ENCODE data around the gene BAIAP2L2. TPM values are rescaled to one million over a fixed set of nuclear protein-coding genes. Genes with fewer than 3 reads are reported as not detected.

Gene BAIAP2L2
- total RNA-seq, 1 donor from 2014 or later, result 0.77 TPM

DNA sequence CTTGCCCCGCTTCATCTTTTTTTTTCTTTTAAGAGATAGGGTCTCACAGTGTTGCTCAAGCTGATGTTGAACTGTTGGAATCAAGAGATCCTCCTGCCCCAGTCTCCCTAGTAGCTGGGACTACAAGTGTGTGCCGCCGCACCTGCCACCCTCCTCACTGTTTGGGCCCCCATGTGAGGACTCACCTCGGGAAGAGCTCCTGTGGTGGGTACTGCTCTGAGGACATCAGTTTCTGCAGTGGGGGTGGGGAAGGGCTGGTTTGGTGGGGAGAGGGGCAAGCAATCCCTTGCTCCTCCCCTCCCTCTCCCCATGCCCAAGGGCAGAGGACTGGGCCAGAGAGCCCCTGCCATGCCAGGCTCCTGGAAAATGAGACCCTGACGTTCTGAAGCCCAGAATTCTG, 25.0 kb downstream of the BAIAP2L2 start:
- Mint-ChIP-seq H3K4me3 (ENCODE audit: unreplicated experiment) (no peak overlapping the region), H3K27me3 (ENCODE audit: unreplicated experiment) (peaks cover 6% of the 10 kb centered on the region), H3K27ac (ENCODE audit: unreplicated experiment) (no peak overlapping the region), H3K4me1 (ENCODE audit: unreplicated experiment) (peaks cover 3% of the 10 kb centered on the region), H3K9me3 (ENCODE audit: unreplicated experiment) (no peaks in the 10 kb centered on the region), H3K36me3 (ENCODE audit: low read depth, unreplicated experiment) (no peaks in the 10 kb centered on the region)
- TF ChIP-seq, protein P1, sequence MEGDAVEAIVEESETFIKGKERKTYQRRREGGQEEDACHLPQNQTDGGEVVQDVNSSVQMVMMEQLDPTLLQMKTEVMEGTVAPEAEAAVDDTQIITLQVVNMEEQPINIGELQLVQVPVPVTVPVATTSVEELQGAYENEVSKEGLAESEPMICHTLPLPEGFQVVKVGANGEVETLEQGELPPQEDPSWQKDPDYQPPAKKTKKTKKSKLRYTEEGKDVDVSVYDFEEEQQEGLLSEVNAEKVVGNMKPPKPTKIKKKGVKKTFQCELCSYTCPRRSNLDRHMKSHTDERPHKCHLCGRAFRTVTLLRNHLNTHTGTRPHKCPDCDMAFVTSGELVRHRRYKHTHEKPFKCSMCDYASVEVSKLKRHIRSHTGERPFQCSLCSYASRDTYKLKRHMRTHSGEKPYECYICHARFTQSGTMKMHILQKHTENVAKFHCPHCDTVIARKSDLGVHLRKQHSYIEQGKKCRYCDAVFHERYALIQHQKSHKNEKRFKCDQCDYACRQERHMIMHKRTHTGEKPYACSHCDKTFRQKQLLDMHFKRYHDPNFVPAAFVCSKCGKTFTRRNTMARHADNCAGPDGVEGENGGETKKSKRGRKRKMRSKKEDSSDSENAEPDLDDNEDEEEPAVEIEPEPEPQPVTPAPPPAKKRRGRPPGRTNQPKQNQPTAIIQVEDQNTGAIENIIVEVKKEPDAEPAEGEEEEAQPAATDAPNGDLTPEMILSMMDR (IDR thresholded peaks at IDR 0.05; ENCODE audit: unreplicated experiment), result no peak
- no peak for DNase-seq (ENCODE audit: low spot score)

GRCh38 chr22:38085056-38085455, 25.4 kb downstream of the BAIAP2L2 start:
- Mint-ChIP-seq H3K27me3 (ENCODE audit: unreplicated experiment) (peaks cover 8% of the 10 kb centered on the region), H3K9me3 (ENCODE audit: unreplicated experiment) (no peaks in the 10 kb centered on the region), H3K27ac (ENCODE audit: unreplicated experiment) (no peak overlapping the region), H3K4me1 (ENCODE audit: unreplicated experiment) (peaks cover 3% of the 10 kb centered on the region), H3K4me3 (ENCODE audit: unreplicated experiment) (no peak overlapping the region), H3K36me3 (ENCODE audit: low read depth, unreplicated experiment) (no peaks in the 10 kb centered on the region)
- TF ChIP-seq, protein P1 (IDR thresholded peaks at IDR 0.05; ENCODE audit: unreplicated experiment), result no peak
- no peak for DNase-seq (ENCODE audit: low spot score)

- peaks cover 16% of the 10 kb centered on the region for H3K27me3 Mint-ChIP-seq (ENCODE audit: unreplicated experiment)
- peaks cover 3% of the 10 kb centered on the region for H3K4me1 Mint-ChIP-seq (ENCODE audit: unreplicated experiment)
- H3K27ac Mint-ChIP-seq (ENCODE audit: unreplicated experiment), result no peak within 1 kb of the TSS
- TF ChIP-seq, protein P1 (IDR thresholded peaks at IDR 0.05; ENCODE audit: unreplicated experiment), result no peak
- peaks cover 4% of the 10 kb centered on the region for H3K36me3 Mint-ChIP-seq (ENCODE audit: low read depth, unreplicated experiment)
- no peak for DNase-seq (ENCODE audit: low spot score)
- no peaks in the 10 kb centered on the region for H3K9me3 Mint-ChIP-seq (ENCODE audit: unreplicated experiment)
- H3K4me3 Mint-ChIP-seq (ENCODE audit: unreplicated experiment), result no peak within 1 kb of the TSS
Measured at GRCh38 chr22:38083931-38084631, 26.4 kb downstream of the BAIAP2L2 start, which contains the start of gene SLC16A8. SLC16A8 (minus strand) TSS chr22:38084184; CDS start chr22:38082873, 1,311 bp downstream.

DNA sequence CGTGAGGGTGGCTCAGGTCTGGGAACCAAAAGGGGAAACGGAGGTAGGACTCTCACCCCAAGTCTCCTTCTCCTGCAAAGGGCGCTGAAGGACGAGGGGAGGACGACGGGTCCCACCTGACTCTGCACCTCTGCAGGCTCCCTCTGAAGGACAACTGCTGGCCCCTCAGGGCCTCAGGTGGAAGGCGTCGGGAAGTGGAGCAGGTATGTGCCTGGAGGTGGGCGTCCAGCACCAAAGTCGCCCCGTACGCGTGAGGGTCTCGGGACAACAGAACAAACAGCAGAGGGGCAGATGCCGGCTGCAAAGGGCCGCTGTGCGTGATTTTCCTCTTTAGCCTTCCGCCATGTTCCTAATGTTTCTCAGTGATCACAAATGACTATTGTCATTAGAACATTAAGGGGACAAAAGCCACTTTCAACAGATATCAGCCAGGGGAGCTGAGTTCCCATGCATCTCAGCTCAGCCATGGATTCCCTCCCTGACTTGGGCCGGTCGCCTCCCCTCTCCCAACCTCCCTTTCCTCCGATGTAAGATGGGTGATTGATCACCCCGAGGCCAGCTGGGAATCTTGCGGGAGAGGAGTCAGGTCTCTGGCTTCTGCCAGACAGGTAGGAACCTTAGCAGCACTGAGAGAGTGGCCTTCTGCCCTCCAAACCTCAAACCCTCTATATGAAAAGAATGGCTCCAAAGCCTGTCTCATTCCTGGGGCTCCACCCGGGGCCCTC, 27.3 kb downstream of the BAIAP2L2 start:
- DNase-seq (ENCODE audit: low spot score), result no peak
- H3K36me3 Mint-ChIP-seq (ENCODE audit: low read depth, unreplicated experiment), result peaks cover 4% of the 10 kb centered on the region

More for the DNA sequence above, 27.3 kb downstream of the BAIAP2L2 start:
- Mint-ChIP-seq H3K4me1 (ENCODE audit: unreplicated experiment) (peaks cover 3% of the 10 kb centered on the region), H3K27ac (ENCODE audit: unreplicated experiment) (no peak overlapping the region), H3K4me3 (ENCODE audit: unreplicated experiment) (no peak overlapping the region), H3K9me3 (ENCODE audit: unreplicated experiment) (no peaks in the 10 kb centered on the region), H3K27me3 (ENCODE audit: unreplicated experiment) (peaks cover 19% of the 10 kb centered on the region)
- TF ChIP-seq, protein P1 (IDR thresholded peaks at IDR 0.05; ENCODE audit: unreplicated experiment), result no peak
